PC-3 (cell line): ENCODE measurements around the gene REG1B. TPM values are rescaled to one million over a fixed set of nuclear protein-coding genes. Genes with fewer than 3 reads are reported as not detected.

ENCODE experiments used
- ATAC-seq: fragments of 200-7000 bp; cut with Tn5 transposase; 2 replicates; pipeline ENCODE4 v1.9.1; 2020; ENCODE audit warnings: mild to moderate bottlenecking, moderate library complexity
- BruUV-seq: library from RNA; stranded (reverse); fragments of 400-500 nt; replicated peaks from 2 replicates; lab custom pipeline; 2021; lab: Mats Ljungman, UMichigan
- CTCF ChIA-PET: fragments of 300-600 bp; sonication (Branson Sonifier 250); formaldehyde crosslinking; loops from one replicate; lab custom pipeline; 2022; ENCODE audit warnings: antibody characterized with exemption; lab: Charles Lee
- POLR2A ChIA-PET: fragments of 300-600 bp; sonication (Branson Sonifier 250); formaldehyde crosslinking; loops from one replicate; lab custom pipeline; 2022; ENCODE audit warnings: antibody characterized with exemption; ENCODE audit not compliant: unreplicated experiment; lab: Charles Lee
- DNase-seq: peaks from one replicate; pipeline ENCODE4 v3.0.0-alpha.2; 2015
- H2AFZ ChIP-seq: fragments of 300-600 bp; sonication (generic); 2 replicates; pipeline ENCODE4 v1.6.0; 2016; ENCODE audit warnings: antibody characterized with exemption, low read length
- H3F3A ChIP-seq: fragments of 300-600 bp; sonication (generic); one replicate; pipeline ENCODE4 v1.6.0; 2017; ENCODE audit warnings: antibody characterized with exemption, low read length, control low read depth, mild to moderate bottlenecking; ENCODE audit not compliant: unreplicated experiment
- H3K27ac ChIP-seq: fragments of 300-600 bp; sonication (generic); 2 replicates; pipeline ENCODE4 v1.5.1; 2016; ENCODE audit warnings: mild to moderate bottlenecking, low read length
- H3K27me3 ChIP-seq: fragments of 300-600 bp; sonication (generic); 2 replicates; pipeline ENCODE4 v1.6.1; 2016; ENCODE audit warnings: low read length, mixed read lengths
- H3K36me3 ChIP-seq: fragments of 300-600 bp; sonication (generic); 2 replicates; pipeline ENCODE4 v1.6.1; 2016; ENCODE audit warnings: low read depth, mixed run types, low read length, mixed read lengths
- H3K4me1 ChIP-seq: fragments of 300-600 bp; sonication (generic); 2 replicates; pipeline ENCODE4 v1.5.1; 2016; ENCODE audit warnings: low read length; ENCODE audit not compliant: insufficient read depth
- H3K4me2 ChIP-seq: fragments of 300-600 bp; sonication (generic); 2 replicates; pipeline ENCODE4 v1.6.0; 2016; ENCODE audit warnings: low read length
- H3K4me3 ChIP-seq: fragments of 300-600 bp; sonication (generic); 2 replicates; pipeline ENCODE4 v1.5.1; 2016; ENCODE audit warnings: mild to moderate bottlenecking, low read length, mixed read lengths
- H3K79me2 ChIP-seq: fragments of 300-600 bp; sonication (generic); 2 replicates; pipeline ENCODE4 v1.6.1; 2017; ENCODE audit warnings: low read length, mixed read lengths
- H3K9ac ChIP-seq: fragments of 300-600 bp; sonication (generic); 2 replicates; pipeline ENCODE4 v1.6.0; 2016; ENCODE audit warnings: mild to moderate bottlenecking, low read length
- H3K9me2 ChIP-seq: fragments of 300-600 bp; sonication (generic); replicated peaks from 2 replicates; pipeline ENCODE4 v1.6.1; 2016; ENCODE audit warnings: mixed run types, low read length, mixed read lengths
- H3K9me3 ChIP-seq: fragments of 300-600 bp; sonication (generic); 2 replicates; pipeline ENCODE4 v1.6.1; 2016; ENCODE audit warnings: low read length, mixed read lengths
- H4K20me1 ChIP-seq: fragments of 300-600 bp; sonication (generic); 2 replicates; pipeline ENCODE4 v1.6.1; 2016; ENCODE audit warnings: low read length, mixed read lengths
- CTCF ChIP-seq: fragments of 300-600 bp; sonication (generic); conservative IDR thresholded peaks from 2 replicates; pipeline ENCODE4 v1.5.1; 2017; ENCODE audit warnings: antibody characterized with exemption, low read depth, mild to moderate bottlenecking, low read length
- EZH2 ChIP-seq: fragments of 300-600 bp; sonication (generic); IDR thresholded peaks from one replicate; pipeline ENCODE4 v1.6.1; 2017; ENCODE audit warnings: antibody characterized with exemption, mild to moderate bottlenecking, low read length; ENCODE audit not compliant: unreplicated experiment
- EZH2phosphoT487 ChIP-seq: fragments of 300-600 bp; sonication (generic); IDR thresholded peaks from 2 replicates; pipeline ENCODE4 v1.6.1; 2018; ENCODE audit warnings: mild to moderate bottlenecking, antibody characterized with exemption, low read length, borderline replicate concordance
- intact Hi-C: fragments of 100-400 bp; cut with micrococcal nuclease; formaldehyde crosslinking; loops from 2 replicates; pipeline ENCODE4 v1.9.0; 2023
- total RNA-seq: library from RNA; depleted of rRNA; stranded (reverse); fragments of >200 nt; gene quantifications from 2 replicates; pipeline ENCODE4 v1.2.3, GENCODE V29; 2014

REG1B gene
- total RNA-seq, 1 experiment from 2014 or later, result not detected

GRCh38 chr2:79085382-79085781 is 2.4 kb downstream of the REG1B start:
- 0 out of 2 replicates have a peak, but pooled peaks cover 8% of the 10 kb centered on the region for H3K9me3 ChIP-seq
- CTCF ChIA-PET, result no interaction called here
- no peak for ATAC-seq

GRCh38 chr2:79084495-79085135 is 3.2 kb downstream of the REG1B start:
- no peaks in the 10 kb centered on the region for H3K36me3 ChIP-seq
- 0 out of 2 replicates have a peak, but pooled peaks cover 8% of the 10 kb centered on the region for H3K9me3 ChIP-seq
- no peak overlapping the region for H3K27ac ChIP-seq
- POLR2A ChIA-PET, result no interaction called here
- CTCF ChIA-PET, result no interaction called here
- no peaks in the 10 kb centered on the region for H4K20me1 ChIP-seq
- H3F3A ChIP-seq, result no peaks in the 10 kb centered on the region
- H3K4me2 ChIP-seq, result no peak overlapping the region
- no peaks in the 10 kb centered on the region for H3K27me3 ChIP-seq
- no peaks in the 10 kb centered on the region for H3K79me2 ChIP-seq
- no peaks in the 10 kb centered on the region for H3K4me1 ChIP-seq
- ATAC-seq (no peak), DNase-seq (no peak)
- H2AFZ ChIP-seq, result no peak overlapping the region
- H3K9me2 ChIP-seq, result no peaks in the 10 kb centered on the region
- intact Hi-C loops, result no loop called here
- no TSS peak for BruUV-seq
- TF ChIP-seq EZH2, result no peak
- TF ChIP-seq CTCF, result no peak
- no peak for TF ChIP-seq EZH2phosphoT487
- no peak overlapping the region for H3K9ac ChIP-seq
- no peak overlapping the region for H3K4me3 ChIP-seq

More at GRCh38 chr2:79085382-79085781, 2.4 kb downstream of the REG1B start:
- no peak overlapping the region for H3K4me3 ChIP-seq
- H3K4me1 ChIP-seq, result no peaks in the 10 kb centered on the region
- H4K20me1 ChIP-seq, result no peaks in the 10 kb centered on the region
- H2AFZ ChIP-seq, result no peak overlapping the region
- no peak for DNase-seq
- TF ChIP-seq EZH2phosphoT487 (no peak), EZH2 (no peak), CTCF (no peak)
- BruUV-seq, result no TSS peak
- no peaks in the 10 kb centered on the region for H3K27me3 ChIP-seq
- H3K27ac ChIP-seq, result no peak overlapping the region
- H3K79me2 ChIP-seq, result no peaks in the 10 kb centered on the region
- H3K9me2 ChIP-seq, result no peaks in the 10 kb centered on the region
- no peaks in the 10 kb centered on the region for H3F3A ChIP-seq
- intact Hi-C loops, result no loop called here
- H3K4me2 ChIP-seq, result no peak overlapping the region
- H3K9ac ChIP-seq, result no peak overlapping the region
- POLR2A ChIA-PET, result no interaction called here
- H3K36me3 ChIP-seq, result no peaks in the 10 kb centered on the region

GRCh38 chr2:79083597-79084251 is 4.1 kb downstream of the REG1B start:
- intact Hi-C loops, result no loop called here
- BruUV-seq, result no TSS peak
- Histone ChIP-seq H3K36me3 (no peaks in the 10 kb centered on the region), H3K9ac (no peak overlapping the region), H3K4me2 (no peak overlapping the region), H4K20me1 (no peaks in the 10 kb centered on the region), H3K9me2 (no peaks in the 10 kb centered on the region), H3F3A (no peaks in the 10 kb centered on the region), H3K9me3 (0 out of 2 replicates have a peak, but pooled peaks cover 8% of the 10 kb centered on the region), H3K27me3 (no peaks in the 10 kb centered on the region), H3K27ac (no peak overlapping the region), H3K79me2 (no peaks in the 10 kb centered on the region), H2AFZ (no peak overlapping the region), H3K4me3 (no peak overlapping the region), H3K4me1 (no peaks in the 10 kb centered on the region)
- ChIA-PET POLR2A (no interaction called here), CTCF (no interaction called here)
- ATAC-seq (no peak), DNase-seq (no peak)
- TF ChIP-seq EZH2phosphoT487, result no peak
- no peak for TF ChIP-seq EZH2
- no peak for TF ChIP-seq CTCF
